Measurements from ENCODE around the gene LSAMP.

DNA sequence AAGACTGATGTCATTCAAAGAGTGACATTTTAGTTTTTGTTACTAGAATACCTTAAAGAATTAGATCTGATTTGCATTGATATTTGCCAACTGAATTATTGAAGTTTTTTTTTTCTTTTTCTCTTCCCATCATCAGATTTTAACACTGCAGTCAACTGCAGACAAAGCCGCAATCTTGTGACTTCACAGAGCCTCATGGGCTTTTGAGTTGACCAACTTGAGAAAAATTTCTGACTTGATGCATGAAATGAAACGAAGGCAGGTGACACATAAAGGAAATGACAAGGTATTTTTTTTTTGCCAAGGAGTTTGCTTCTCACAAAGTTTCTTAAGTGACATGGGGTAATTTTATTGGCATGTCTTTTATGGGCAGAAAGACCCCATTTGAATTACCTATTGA is 438.3 kb downstream of the LSAMP start:
- TF ChIP-seq, protein P1, sequence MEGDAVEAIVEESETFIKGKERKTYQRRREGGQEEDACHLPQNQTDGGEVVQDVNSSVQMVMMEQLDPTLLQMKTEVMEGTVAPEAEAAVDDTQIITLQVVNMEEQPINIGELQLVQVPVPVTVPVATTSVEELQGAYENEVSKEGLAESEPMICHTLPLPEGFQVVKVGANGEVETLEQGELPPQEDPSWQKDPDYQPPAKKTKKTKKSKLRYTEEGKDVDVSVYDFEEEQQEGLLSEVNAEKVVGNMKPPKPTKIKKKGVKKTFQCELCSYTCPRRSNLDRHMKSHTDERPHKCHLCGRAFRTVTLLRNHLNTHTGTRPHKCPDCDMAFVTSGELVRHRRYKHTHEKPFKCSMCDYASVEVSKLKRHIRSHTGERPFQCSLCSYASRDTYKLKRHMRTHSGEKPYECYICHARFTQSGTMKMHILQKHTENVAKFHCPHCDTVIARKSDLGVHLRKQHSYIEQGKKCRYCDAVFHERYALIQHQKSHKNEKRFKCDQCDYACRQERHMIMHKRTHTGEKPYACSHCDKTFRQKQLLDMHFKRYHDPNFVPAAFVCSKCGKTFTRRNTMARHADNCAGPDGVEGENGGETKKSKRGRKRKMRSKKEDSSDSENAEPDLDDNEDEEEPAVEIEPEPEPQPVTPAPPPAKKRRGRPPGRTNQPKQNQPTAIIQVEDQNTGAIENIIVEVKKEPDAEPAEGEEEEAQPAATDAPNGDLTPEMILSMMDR (IDR thresholded peaks at IDR 0.05), result no peak
- TF ChIP-seq POLR2A (IDR thresholded peaks at IDR 0.05), result no peak
